Endothelial cell of umbilical vein (primary cell): Measurements from ENCODE around the gene ARHGAP27. TPM values are rescaled to one million over a fixed set of nuclear protein-coding genes. Genes with fewer than 3 reads are reported as not detected.

ENCODE experiments used
- BruUV-seq: library from RNA; stranded (reverse); fragments of 400-500 nt; replicated peaks from 2 replicates; lab custom pipeline; 2021; lab: Mats Ljungman, UMichigan
- CTCF ChIA-PET: fragments of 300-600, 350-600 bp; sonication (Branson Sonifier 250); formaldehyde crosslinking; loops from one replicate; lab custom pipeline; 2021; ENCODE audit warnings: antibody characterized with exemption, inconsistent platforms; lab: Charles Lee
- POLR2A ChIA-PET: fragments of 300-600, 350-600 bp; sonication (Branson Sonifier 250); formaldehyde crosslinking; loops from one replicate; lab custom pipeline; 2021; ENCODE audit warnings: antibody characterized with exemption, inconsistent platforms; lab: Charles Lee
- DNase-seq: peaks from one replicate; pipeline ENCODE4 v3.0.0-alpha.2; 2011; ENCODE audit warnings: low read depth, low spot score
- FAIRE-seq: peaks from 2 replicates; lab custom pipeline; 2011; peaks lifted over from hg19 to GRCh38; lab: Jason Lieb, UNC
- H2AFZ ChIP-seq: 2 replicates; pipeline ENCODE4 v1.6.0; 2012; ENCODE audit warnings: low read depth, low read length, control low read depth, inconsistent platforms
- H3K27ac ChIP-seq: 2 replicates; pipeline ENCODE4 v1.5.1; 2011; ENCODE audit warnings: low read depth, mild to moderate bottlenecking, control low read depth, low read length, moderate library complexity; ENCODE audit not compliant: insufficient read depth
- H3K27me3 ChIP-seq, 2 experiments: 2 replicates each; pipeline versions ENCODE4 v1.6.0 to v1.6.1; 2011; ENCODE audit warnings: low read length in 2 of 2, mixed read lengths in 1 of 2; ENCODE audit not compliant: control insufficient read depth in 2 of 2, insufficient read depth in 2 of 2
- H3K36me3 ChIP-seq, 2 experiments: 2 replicates in 1 of 2; 3 replicates in 1 of 2; pipeline ENCODE4 v1.5.1; 2011; ENCODE audit warnings: low read length in 2 of 2, mild to moderate bottlenecking in 1 of 2, moderate library complexity in 1 of 2; ENCODE audit not compliant: control insufficient read depth in 2 of 2, insufficient read depth in 2 of 2; ENCODE audit errors: extremely low read depth in 1 of 2
- H3K4me1 ChIP-seq: 3 replicates; pipeline ENCODE4 v1.5.1; 2011; ENCODE audit warnings: mild to moderate bottlenecking, low read length; ENCODE audit not compliant: control insufficient read depth, insufficient read depth; ENCODE audit errors: extremely low read depth
- H3K4me2 ChIP-seq: 2 replicates; pipeline ENCODE4 v1.6.1; 2011; ENCODE audit warnings: low read length, control low read depth, mixed read lengths; ENCODE audit not compliant: insufficient read depth
- H3K4me3 ChIP-seq, 3 experiments: fragments of 200-600 bp in 1 of 3; sonication (generic), shearing (Covaris generic) in 1 of 3; replicated peaks in 1 of 3; 2 replicates each; pipeline ENCODE4 v1.5.1; 2011 to 2016; ENCODE audit warnings: control low read depth in 3 of 3, low read length in 3 of 3, mild to moderate bottlenecking in 2 of 3, inconsistent platforms in 1 of 3, low read depth in 1 of 3, moderate library complexity in 1 of 3; ENCODE audit not compliant: insufficient read depth in 1 of 3
- H3K79me2 ChIP-seq: 2 replicates; pipeline ENCODE4 v1.6.0; 2012; ENCODE audit warnings: low read length, inconsistent platforms; ENCODE audit not compliant: control insufficient read depth, insufficient read depth
- H3K9ac ChIP-seq: replicated peaks from 2 replicates; pipeline ENCODE3; 2011; ENCODE audit warnings: low read length, control low read depth; ENCODE audit not compliant: insufficient read depth; ENCODE audit errors: extremely low read depth
- H3K9me1 ChIP-seq: replicated peaks from 3 replicates; pipeline ENCODE4 v1.6.0; 2011; ENCODE audit warnings: mild to moderate bottlenecking, low read length; ENCODE audit not compliant: control insufficient read depth, insufficient read depth; ENCODE audit errors: extremely low read depth
- H3K9me3 ChIP-seq: replicated peaks from 2 replicates; pipeline ENCODE4 v1.5.1; 2012; ENCODE audit warnings: low read length, inconsistent platforms; ENCODE audit not compliant: control insufficient read depth, insufficient read depth
- H4K20me1 ChIP-seq: replicated peaks from 2 replicates; pipeline ENCODE3; 2011; ENCODE audit warnings: mild to moderate bottlenecking, low read length; ENCODE audit not compliant: control insufficient read depth, insufficient read depth; ENCODE audit errors: extremely low read depth
- CTCF ChIP-seq, 2 donors: IDR thresholded peaks; 1 replicate in 1 of 2; 2 replicates in 1 of 2; pipeline ENCODE4 v1.5.1; 2011; ENCODE audit warnings: low read length in 2 of 2, mild to moderate bottlenecking in 2 of 2, moderate library complexity in 2 of 2, control low read depth in 1 of 2, inconsistent platforms in 1 of 2, low read depth in 1 of 2; ENCODE audit not compliant: insufficient read depth in 1 of 2; ENCODE audit errors: extremely low read depth in 1 of 2
- EZH2 ChIP-seq: IDR thresholded peaks from 2 replicates; pipeline ENCODE4 v1.6.1; 2012; ENCODE audit warnings: borderline replicate concordance, low read depth, mild to moderate bottlenecking, moderate library complexity, low read length, inconsistent platforms; ENCODE audit not compliant: severe bottlenecking
- FOS ChIP-seq: IDR thresholded peaks from 2 replicates; pipeline ENCODE4 v1.6.1; 2011; ENCODE audit warnings: mild to moderate bottlenecking, low read length, moderate library complexity, borderline replicate concordance; ENCODE audit not compliant: insufficient read depth
- GATA2 ChIP-seq: IDR thresholded peaks from 2 replicates; pipeline ENCODE4 v1.7.0; 2011; ENCODE audit warnings: low read depth, mild to moderate bottlenecking, moderate library complexity, mixed read lengths, low read length; ENCODE audit not compliant: insufficient read length, insufficient read depth
- JUN ChIP-seq: IDR thresholded peaks from 2 replicates; pipeline ENCODE4 v1.6.1; 2011; ENCODE audit warnings: borderline replicate concordance, low read depth; ENCODE audit not compliant: insufficient read length, insufficient read depth
- MAX ChIP-seq: IDR thresholded peaks from 2 replicates; pipeline ENCODE4 v1.6.1; 2011; ENCODE audit not compliant: insufficient read depth, insufficient read length
- MYC ChIP-seq: IDR thresholded peaks from one replicate; pipeline ENCODE4 v1.6.1; 2011; ENCODE audit warnings: mild to moderate bottlenecking, low read depth, low read length
- POLR2A ChIP-seq: IDR thresholded peaks from 2 replicates; pipeline ENCODE4 v1.6.1; 2012; ENCODE audit warnings: low read depth, mild to moderate bottlenecking, control low read depth, low read length
- POLR2AphosphoS5 ChIP-seq: IDR thresholded peaks from 2 replicates; pipeline ENCODE4 v1.6.1; 2012; ENCODE audit warnings: low read depth, mild to moderate bottlenecking, control low read depth, low read length, moderate library complexity; ENCODE audit not compliant: insufficient read depth
- dilution Hi-C: fragments of 300-500 bp; cut with MboI; formaldehyde crosslinking; loops from one replicate; pipeline ENCODE4 v1.15.0; 2019; ENCODE audit warnings: low sequenced_read_pairs; ENCODE audit not compliant: extremely low pct_ligation_motif_present
- intact Hi-C: fragments of 100-400 bp; cut with micrococcal nuclease; formaldehyde crosslinking; loops from one replicate; pipeline ENCODE4 v1.10.0; 2022
- polyA plus RNA-seq, 4 experiments: library from polyadenylated mRNA; depleted of rRNA in 3 of 4; stranded (reverse) in 3 of 4; unstranded in 1 of 4; fragments of >200 nt; gene quantifications; 2 replicates each; pipeline versions ENCODE4 v1.2.1 to v1.2.3, GENCODE V29; 2011 to 2012; ENCODE audit warnings: missing spikeins in 1 of 4
- total RNA-seq: library from RNA; stranded (reverse); gene quantifications from 2 replicates; pipeline ENCODE4 v1.2.3, GENCODE V29; 2021

ARHGAP27 gene
- total and polyA plus RNA-seq, 2 donors (not counting 3 experiments of a cell fraction or from before 2014, with no cell fraction given): 21.0 to 47.0 TPM

GRCh38 chr17:45427181-45427835 lies 5.4 kb downstream of the ARHGAP27 start:
- no peaks in the 10 kb centered on the region for H3K36me3 ChIP-seq
- no peak overlapping the region for H3K4me2 ChIP-seq
- no peaks in the 10 kb centered on the region for H3K79me2 ChIP-seq
- no peak overlapping the region for H3K9ac ChIP-seq
- dilution Hi-C loops (no loop called here), intact Hi-C loops (no loop called here)
- no peaks in the 10 kb centered on the region for H4K20me1 ChIP-seq
- H3K27me3 ChIP-seq: no peaks in the 10 kb centered on the region
- no peak overlapping the region for H3K4me3 ChIP-seq
- H3K27ac ChIP-seq: no peak overlapping the region
- ChIA-PET POLR2A (no interaction called here), CTCF (interaction anchor here (0.7 to 4.1 kb wide), 3 partner anchors 32 to 208 kb away, joined by 3 to 22 read pairs (median 5); no protein-coding TSS in a partner anchor)
- TF ChIP-seq POLR2AphosphoS5: no peak
- no peak for TF ChIP-seq POLR2A
- TF ChIP-seq MAX: no peak
- TF ChIP-seq EZH2: no peak
- DNase-seq (no peak), FAIRE-seq (no peak)
- BruUV-seq: no TSS peak
- H3K4me1 ChIP-seq: no peaks in the 10 kb centered on the region
- H3K9me1 ChIP-seq: no peaks in the 10 kb centered on the region
- H2AFZ ChIP-seq: no peak overlapping the region
- H3K9me3 ChIP-seq: no peaks in the 10 kb centered on the region

GRCh38 chr17:45426561-45426960 lies 6.1 kb downstream of the ARHGAP27 start:
- no peaks in the 10 kb centered on the region for H3K79me2 ChIP-seq
- no TSS peak for BruUV-seq
- intact Hi-C loops: no loop called here

More at GRCh38 chr17:45426561-45426960, 6.1 kb downstream of the ARHGAP27 start:
- dilution Hi-C loops: no loop called here
- Histone ChIP-seq H3K4me3 (no peak overlapping the region), H3K4me2 (no peak overlapping the region), H3K9ac (no peak overlapping the region), H3K9me3 (no peaks in the 10 kb centered on the region), H3K4me1 (no peaks in the 10 kb centered on the region), H3K9me1 (no peaks in the 10 kb centered on the region), H3K36me3 (no peaks in the 10 kb centered on the region), H3K27me3 (no peaks in the 10 kb centered on the region), H4K20me1 (no peaks in the 10 kb centered on the region), H3K27ac (no peak overlapping the region), H2AFZ (no peak overlapping the region)
- POLR2A ChIA-PET: no interaction called here
- CTCF ChIA-PET: interaction anchor here (1.6 to 4.1 kb wide), 2 partner anchors 31 to 208 kb away, joined by 5 to 22 read pairs; no protein-coding TSS in a partner anchor
- FAIRE-seq (no peak), DNase-seq (no peak)
- TF ChIP-seq GATA2 (no peak), MAX (no peak), POLR2AphosphoS5 (no peak), JUN (no peak), FOS (no peak), EZH2 (no peak), MYC (no peak), POLR2A (no peak), CTCF (IDR thresholded peaks at IDR 0.05; ENCODE audit: extremely low read depth in 1 of 2, insufficient read depth in 1 of 2, low read depth in 1 of 2, low read length in 2 of 2) (no peak)
